ENCODE measurements around the gene FAM107B.

- no peak for TF ChIP-seq REST (IDR thresholded peaks at IDR 0.05)
- TF ChIP-seq CTCF (IDR thresholded peaks at IDR 0.05; ENCODE audit: low read depth, low read length, missing input control): no peak
- no peak for TF ChIP-seq RAD21 (IDR thresholded peaks at IDR 0.05)
- no peak for TF ChIP-seq EGR1 (IDR thresholded peaks at IDR 0.05; ENCODE audit: low read depth in 2 of 2)
- no peak for TF ChIP-seq JUND (IDR thresholded peaks at IDR 0.05)
- no peak for TF ChIP-seq ATF3 (IDR thresholded peaks at IDR 0.05)
- no peak for TF ChIP-seq GABPA (IDR thresholded peaks at IDR 0.05 in 1 of 2, conservative IDR thresholded peaks at IDR 0.05 in 1 of 2)
- TF ChIP-seq MAX (IDR thresholded peaks at IDR 0.05): no peak
- no peak for TF ChIP-seq SP1 (IDR thresholded peaks at IDR 0.05)
- TF ChIP-seq RXRA (IDR thresholded peaks at IDR 0.05): peak; percentile 20 to 40
- peak; percentile 26 to 40 for TF ChIP-seq HNF4A (conservative IDR thresholded peaks at IDR 0.05)
- TF ChIP-seq TAF1 (conservative IDR thresholded peaks at IDR 0.05): no peak
- peak; percentile 41 for TF ChIP-seq YY1 (IDR thresholded peaks at IDR 0.05)
Observed at GRCh38 chr10:14585287-14586193, 189.2 kb downstream of the FAM107B start.
